ENCODE measurements around the gene ATP1A2. TPM values are rescaled to one million over a fixed set of nuclear protein-coding genes. Genes with fewer than 3 reads are reported as not detected.

Gene ATP1A2
- total and polyA plus RNA-seq, 3 experiments from 2014 or later: not detected

Other genes with a start within 250 kb of the ATP1A2 start
- 1 to 10 TPM in 1 of 2 experiments, under 1 TPM in 1; 0.75 to 1.2 TPM for gene CFAP45, start 215.6 kb upstream of the ATP1A2 start, total RNA-seq
- gene CFAP45, start 215.6 kb upstream of the ATP1A2 start, polyA plus RNA-seq: 0.18 TPM
- gene TAGLN2, start 190.3 kb upstream of the ATP1A2 start, total RNA-seq: 100 to 1,000 TPM; 566 to 578 TPM
- 811 TPM for gene TAGLN2, start 190.3 kb upstream of the ATP1A2 start, polyA plus RNA-seq
- gene IGSF9, start 170.1 kb upstream of the ATP1A2 start, total RNA-seq: under 1 TPM; 0.04 to 0.11 TPM
- gene IGSF9, start 170.1 kb upstream of the ATP1A2 start, polyA plus RNA-seq: not detected
- gene SLAMF9, start 161.5 kb upstream of the ATP1A2 start, total RNA-seq: not detected
- not detected for gene SLAMF9, start 161.5 kb upstream of the ATP1A2 start, polyA plus RNA-seq
- 1 to 10 TPM; 6.5 to 6.9 TPM for gene PIGM, start 83.8 kb upstream of the ATP1A2 start, total RNA-seq
- 3.2 TPM for gene PIGM, start 83.8 kb upstream of the ATP1A2 start, polyA plus RNA-seq
- gene KCNJ10, start 45.6 kb upstream of the ATP1A2 start, total RNA-seq: under 1 TPM in 1 of 2 experiments, not detected in 1; 0.13 TPM
- not detected for gene KCNJ10, start 45.6 kb upstream of the ATP1A2 start, polyA plus RNA-seq
- under 1 TPM in 1 of 2 experiments, not detected in 1; 0.04 TPM for gene KCNJ9, start 34.2 kb upstream of the ATP1A2 start, total RNA-seq
- not detected for gene KCNJ9, start 34.2 kb upstream of the ATP1A2 start, polyA plus RNA-seq
- 10 to 100 TPM; 39.5 to 42.7 TPM for gene IGSF8, start 17.1 kb upstream of the ATP1A2 start, total RNA-seq
- 59.2 TPM for gene IGSF8, start 17.1 kb upstream of the ATP1A2 start, polyA plus RNA-seq
- not detected for gene ATP1A4, start 35.8 kb downstream of the ATP1A2 start, total RNA-seq
- gene ATP1A4, start 35.8 kb downstream of the ATP1A2 start, polyA plus RNA-seq: not detected
- not detected for gene CASQ1, start 74.8 kb downstream of the ATP1A2 start, total RNA-seq
- not detected for gene CASQ1, start 74.8 kb downstream of the ATP1A2 start, polyA plus RNA-seq
- gene PEA15, start 89.6 kb downstream of the ATP1A2 start, total RNA-seq: 10 to 100 TPM; 77.4 to 81.4 TPM
- 9.1 TPM for gene PEA15, start 89.6 kb downstream of the ATP1A2 start, polyA plus RNA-seq
- 10 to 100 TPM; 95.6 to 97.0 TPM for gene DCAF8, start 146.8 kb downstream of the ATP1A2 start, total RNA-seq
- 54.2 TPM for gene DCAF8, start 146.8 kb downstream of the ATP1A2 start, polyA plus RNA-seq
- gene PEX19, start 169.4 kb downstream of the ATP1A2 start, total RNA-seq: 10 to 100 TPM; 56.1 to 57.5 TPM
- 47.7 TPM for gene PEX19, start 169.4 kb downstream of the ATP1A2 start, polyA plus RNA-seq
- gene COPA, start 227.5 kb downstream of the ATP1A2 start, total RNA-seq: 100 to 1,000 TPM; 129 to 139 TPM
- gene COPA, start 227.5 kb downstream of the ATP1A2 start, polyA plus RNA-seq: 121 TPM
- gene NCSTN, start 227.6 kb downstream of the ATP1A2 start, total RNA-seq: 10 to 100 TPM; 58.7 to 61.3 TPM
- gene NCSTN, start 227.6 kb downstream of the ATP1A2 start, polyA plus RNA-seq: 74.4 TPM